K562 (cell line): ENCODE results near the gene SCRN1. TPM values are rescaled to one million over a fixed set of nuclear protein-coding genes. Genes with fewer than 3 reads are reported as not detected.

Source experiments
- BACH1 ChIP-seq: fragments of 200-800 bp; sonication (Bioruptor generic); IDR thresholded peaks from 2 replicates; pipeline ENCODE4 v1.6.1; 2016; ENCODE audit warnings: missing genetic modification characterization, missing compliant biosample characterization
- CBX1 ChIP-seq: sonication (generic); IDR thresholded peaks from 2 replicates; pipeline ENCODE4 v1.6.1; 2016; ENCODE audit warnings: antibody characterized with exemption, low read depth, mild to moderate bottlenecking
- EHMT2 ChIP-seq: fragments of 450-650 bp; IDR thresholded peaks from 2 replicates; pipeline ENCODE4 v1.6.1; 2018; ENCODE audit warnings: antibody characterized with exemption
- GTF2F1 ChIP-seq: IDR thresholded peaks from 2 replicates; pipeline ENCODE4 v1.6.1; 2011; ENCODE audit warnings: low read depth, low read length, improper control_type of control experiment
- HMG20A ChIP-seq: fragments of 450-650 bp; formaldehyde crosslinking; conservative IDR thresholded peaks from 2 replicates; pipeline ENCODE4 v1.4.0; 2020; ENCODE audit warnings: mild to moderate bottlenecking, mixed read lengths
- ILF3 ChIP-seq: fragments of 450-650 bp; IDR thresholded peaks from 2 replicates; pipeline ENCODE4 v1.6.1; 2018; ENCODE audit warnings: antibody characterized with exemption, mild to moderate bottlenecking, moderate library complexity, borderline replicate concordance
- NFYB ChIP-seq: IDR thresholded peaks from 2 replicates; pipeline ENCODE4 v1.6.1; 2011; ENCODE audit warnings: mild to moderate bottlenecking, moderate library complexity; ENCODE audit not compliant: insufficient read length; ENCODE audit errors: extremely low read depth
- PHF21A ChIP-seq: fragments of 450-650 bp; IDR thresholded peaks from 2 replicates; pipeline ENCODE4 v1.6.1; 2017; ENCODE audit warnings: low read depth, borderline replicate concordance
- PYGO2 ChIP-seq: fragments of 450-650 bp; IDR thresholded peaks from 2 replicates; pipeline ENCODE4 v1.6.1; 2016; ENCODE audit warnings: mild to moderate bottlenecking, missing genetic modification characterization, moderate library complexity, missing compliant biosample characterization
- SMARCB1 ChIP-seq: IDR thresholded peaks from 2 replicates; pipeline ENCODE4 v1.6.1; 2011; ENCODE audit warnings: improper control_type of control experiment, low read depth; ENCODE audit not compliant: insufficient read length
- TFAM ChIP-seq: fragments of 250-450 bp; sonication (Bioruptor Pico); conservative IDR thresholded peaks from 2 replicates; pipeline ENCODE4 v1.5.0; 2021; ENCODE audit warnings: mild to moderate bottlenecking, moderate library complexity
- TRIM24 ChIP-seq, 2 experiments: fragments of 450-650 bp; IDR thresholded peaks; 2 replicates each; pipeline ENCODE4 v1.6.1; 2016
- TRIM28 ChIP-seq: fragments of 450-650 bp; IDR thresholded peaks from 2 replicates; pipeline ENCODE4 v1.6.1; 2017
- ZEB2 ChIP-seq: fragments of 450-650 bp; IDR thresholded peaks from 2 replicates; pipeline ENCODE4 v1.6.1; 2016
- ZNF263 ChIP-seq: sonication (generic); formaldehyde crosslinking; IDR thresholded peaks from 2 replicates; pipeline ENCODE4 v1.8.0; 2022; ENCODE audit warnings: mild to moderate bottlenecking, missing genetic modification reagents, borderline replicate concordance
- ZNF280A ChIP-seq: fragments of 450-650 bp; IDR thresholded peaks from 2 replicates; pipeline ENCODE4 v1.6.1; 2018; ENCODE audit warnings: mild to moderate bottlenecking, low read depth; ENCODE audit not compliant: partially characterized antibody
- ZNF431 ChIP-seq: sonication (generic); formaldehyde crosslinking; IDR thresholded peaks from 2 replicates; pipeline ENCODE4 v1.8.0; 2022; ENCODE audit warnings: mild to moderate bottlenecking, missing genetic modification reagents
- ZNF644 ChIP-seq: fragments of 200-800 bp; sonication (Bioruptor generic); IDR thresholded peaks from 2 replicates; pipeline ENCODE4 v1.6.1; 2016; ENCODE audit warnings: low read depth, missing genetic modification characterization, missing compliant biosample characterization
- ZNF76 ChIP-seq: fragments of 250-450 bp; sonication (Bioruptor Pico); IDR thresholded peaks from 2 replicates; pipeline ENCODE4 v1.4.0; 2020; ENCODE audit warnings: mild to moderate bottlenecking, moderate library complexity, borderline replicate concordance
- polyA plus RNA-seq, 8 experiments: library from polyadenylated mRNA; depleted of rRNA in 4 of 8; stranded (reverse) in 5 of 8; unstranded in 3 of 8; fragments of >200 nt; fragmentation: Nextera tagmentation in 2 of 8; fragmentation: Illumina TruSeq in 1 of 8; extraction: Ambion mirVana in 2 of 8; extraction: Trizol in 1 of 8; gene quantifications; 2 replicates each; pipeline versions ENCODE4 v1.2.1 to v1.2.3, GENCODE V29; 2011 to 2014; ENCODE audit warnings: inconsistent platforms in 1 of 8, missing spikeins in 1 of 8
- total RNA-seq, 7 experiments: library from RNA; depleted of rRNA in 6 of 7; stranded (reverse); fragments of >200 nt in 6 of 7; fragmentation: Illumina TruSeq in 2 of 7; extraction: Trizol in 2 of 7; gene quantifications; 2 replicates each; pipeline versions ENCODE4 v1.2.1 to v1.2.3, GENCODE V29; 2011 to 2021; ENCODE audit warnings: low replicate concordance in 1 of 7
- TF ChIP-seq, protein P1 (sequence below): fragments of 250-450 bp; sonication (Bioruptor Pico); IDR thresholded peaks from 2 replicates; pipeline ENCODE4 v1.5.0; 2021
- TF ChIP-seq, protein P2 (sequence below): fragments of 250-450 bp; sonication (Bioruptor Pico); IDR thresholded peaks from 2 replicates; pipeline ENCODE4 v1.5.0; 2021; ENCODE audit warnings: mild to moderate bottlenecking, moderate library complexity
- TF ChIP-seq, protein P3 (sequence below): sonication (generic); IDR thresholded peaks from 2 replicates; pipeline ENCODE4 v1.6.1; 2016

SCRN1 gene
- total and polyA plus RNA-seq, 9 of the 15 experiments (the other 6 are each of a cell fraction or from before 2014, with no cell fraction given) = 0.13 to 1.4 (median 0.20) TPM

DNA sequence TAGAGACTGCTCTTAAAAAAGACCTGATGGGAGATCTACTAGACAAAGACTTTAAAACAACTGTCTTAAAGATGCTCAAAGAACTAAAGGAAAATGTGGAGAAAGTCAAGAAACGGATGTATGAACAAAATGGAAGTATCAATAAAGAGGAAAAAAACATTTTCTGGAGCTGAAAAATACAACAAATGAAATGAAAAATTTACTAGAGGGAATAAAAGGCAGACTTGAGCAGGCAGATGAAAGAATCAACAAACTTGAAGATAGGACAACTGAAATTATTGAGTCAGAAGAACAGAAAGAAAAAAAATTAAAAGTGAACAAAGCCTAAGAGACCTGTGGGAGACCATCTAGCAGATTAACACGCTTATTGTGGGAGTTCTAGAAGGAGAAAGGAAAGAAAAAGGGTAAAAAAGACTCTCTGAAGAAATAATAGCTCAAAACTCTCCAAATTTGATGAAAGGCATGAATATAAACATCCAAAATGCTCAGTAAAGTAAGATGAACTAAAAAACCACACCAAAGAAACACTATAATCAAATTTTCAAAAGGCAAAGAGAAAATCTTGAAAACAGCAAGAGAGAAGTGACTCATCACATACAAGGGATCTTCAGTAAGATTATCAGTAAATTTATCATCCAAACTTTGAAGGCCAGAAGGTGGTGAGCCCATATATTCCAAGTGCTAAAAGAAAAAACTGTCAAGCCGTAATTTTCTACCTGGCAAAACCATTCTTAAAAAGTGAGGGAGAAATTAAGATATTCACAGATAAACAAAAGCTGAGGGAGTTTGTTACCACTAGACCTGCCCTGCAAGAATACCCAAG is 83.2 kb downstream of the SCRN1 start (continued):
- peak; percentile 90 for TF ChIP-seq ZNF280A
- no peak for TF ChIP-seq PHF21A
- TF ChIP-seq, protein P1, sequence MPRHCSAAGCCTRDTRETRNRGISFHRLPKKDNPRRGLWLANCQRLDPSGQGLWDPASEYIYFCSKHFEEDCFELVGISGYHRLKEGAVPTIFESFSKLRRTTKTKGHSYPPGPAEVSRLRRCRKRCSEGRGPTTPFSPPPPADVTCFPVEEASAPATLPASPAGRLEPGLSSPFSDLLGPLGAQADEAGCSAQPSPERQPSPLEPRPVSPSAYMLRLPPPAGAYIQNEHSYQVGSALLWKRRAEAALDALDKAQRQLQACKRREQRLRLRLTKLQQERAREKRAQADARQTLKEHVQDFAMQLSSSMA (CRISPR knock-in tag) = no peak
- TF ChIP-seq ZNF76 = no peak
- no peak for TF ChIP-seq SMARCB1
- TF ChIP-seq, protein P2, sequence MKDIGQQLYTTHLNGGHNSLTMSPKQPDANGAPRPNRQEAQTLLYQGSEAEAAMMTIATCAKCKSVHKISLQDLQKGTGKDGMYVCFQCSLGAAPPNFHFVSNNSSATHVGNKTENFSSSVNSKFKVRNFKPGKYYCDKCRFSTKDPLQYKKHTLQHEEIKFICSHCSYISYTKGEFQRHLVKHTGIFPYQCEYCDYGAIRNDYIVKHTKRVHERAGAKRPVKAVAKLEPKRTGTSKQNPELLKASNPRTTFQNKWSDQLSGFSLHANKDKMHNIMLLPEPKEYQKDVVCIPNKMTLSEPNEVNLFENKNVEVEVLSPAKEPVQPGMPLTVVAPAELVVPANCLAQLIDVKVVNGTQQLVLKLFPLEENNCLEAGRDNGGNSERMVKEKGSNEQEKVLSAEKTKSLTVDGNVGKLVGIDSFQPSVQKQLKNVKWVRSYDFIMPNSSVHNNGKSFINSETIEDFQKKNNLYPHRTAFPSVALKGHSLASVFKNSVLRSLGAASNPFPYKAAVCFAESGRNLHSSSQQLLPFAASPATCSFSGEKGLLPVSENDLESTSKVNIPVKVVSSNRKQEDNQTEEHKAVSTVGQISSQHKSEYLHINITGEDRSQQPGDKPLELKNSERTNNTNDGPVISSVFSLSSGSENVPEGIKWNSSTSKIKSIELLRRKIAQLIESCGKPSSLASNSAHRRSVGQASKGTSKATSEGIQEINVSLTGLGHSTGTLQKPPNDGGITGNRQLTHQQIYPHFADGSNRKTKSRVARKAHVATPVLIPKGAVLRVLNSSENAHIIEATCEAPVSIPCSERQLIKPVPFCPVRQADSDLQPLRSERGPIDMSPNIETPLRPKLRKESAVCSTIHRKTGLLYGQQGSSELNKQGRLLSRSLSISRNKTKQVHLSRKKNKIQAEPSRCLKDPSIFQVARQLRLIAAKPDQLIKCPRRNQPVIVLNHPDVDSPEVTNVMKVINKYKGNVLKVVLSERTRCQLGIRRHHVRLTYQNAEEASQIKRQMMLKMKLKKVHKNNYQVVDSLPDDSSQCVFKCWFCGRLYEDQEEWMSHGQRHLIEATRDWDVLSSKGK = no peak
- TF ChIP-seq BACH1 = no peak
- peak; percentile 78 for TF ChIP-seq TRIM28
- TF ChIP-seq ZNF431 (CRISPR knock-in tag) = no peak
- no peak for TF ChIP-seq CBX1
- TF ChIP-seq, protein P3, sequence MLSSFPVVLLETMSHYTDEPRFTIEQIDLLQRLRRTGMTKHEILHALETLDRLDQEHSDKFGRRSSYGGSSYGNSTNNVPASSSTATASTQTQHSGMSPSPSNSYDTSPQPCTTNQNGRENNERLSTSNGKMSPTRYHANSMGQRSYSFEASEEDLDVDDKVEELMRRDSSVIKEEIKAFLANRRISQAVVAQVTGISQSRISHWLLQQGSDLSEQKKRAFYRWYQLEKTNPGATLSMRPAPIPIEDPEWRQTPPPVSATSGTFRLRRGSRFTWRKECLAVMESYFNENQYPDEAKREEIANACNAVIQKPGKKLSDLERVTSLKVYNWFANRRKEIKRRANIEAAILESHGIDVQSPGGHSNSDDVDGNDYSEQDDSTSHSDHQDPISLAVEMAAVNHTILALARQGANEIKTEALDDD = no peak
- no peak for TF ChIP-seq TFAM (CRISPR knock-in tag)
- no peak for TF ChIP-seq ZNF644 (tag)
- 0 out of 2 replicates have a peak, but pooled peaks have one; percentile 26 for TF ChIP-seq EHMT2
- TF ChIP-seq ZEB2 = 0 out of 2 replicates have a peak, but pooled peaks have one; percentile 13
- no peak for TF ChIP-seq PYGO2 (tag)
- TF ChIP-seq HMG20A = no peak
- peak in 1 of 2 experiments; percentile 50; a peak in 2 of 4 replicates for TF ChIP-seq TRIM24 (IDR thresholded peaks at IDR 0.05)
- no peak for TF ChIP-seq GTF2F1
- no peak for TF ChIP-seq ZNF263 (CRISPR knock-in tag)
- no peak for TF ChIP-seq ILF3
- TF ChIP-seq NFYB = no peak
